Vagina (tissue), 2 donors: ENCODE data around the gene CALCR. TPM values are rescaled to one million over a fixed set of nuclear protein-coding genes. Genes with fewer than 3 reads are reported as not detected.

Experiments used
- DNase-seq, 2 donors: peaks; one replicate each; pipeline ENCODE4 v3.0.0-alpha.2; 2017; ENCODE audit errors: extremely low spot score in 2 of 2
- H3K27ac ChIP-seq: fragments of 200-600 bp; sonication (generic); one replicate; pipeline ENCODE4 v1.5.1; 2019
- H3K27me3 ChIP-seq: fragments of 200-600 bp; sonication (generic); one replicate; pipeline ENCODE4 v1.5.1; 2019
- H3K36me3 ChIP-seq, 2 donors: fragments of 200-600 bp; sonication (generic); one replicate each; pipeline ENCODE4 v1.5.1; 2017 to 2019
- H3K4me1 ChIP-seq: fragments of 200-600 bp; sonication (generic); one replicate; pipeline ENCODE4 v1.5.1; 2019
- H3K4me3 ChIP-seq, 2 donors: fragments of 200-600 bp; sonication (generic); 1 replicate in 1 of 2; 2 replicates in 1 of 2; pipeline ENCODE4 v1.5.1; 2016 to 2019
- H3K9me3 ChIP-seq: fragments of 200-600 bp; sonication (generic); one replicate; pipeline ENCODE4 v1.5.1; 2019
- CTCF ChIP-seq, 3 experiments: fragments of 450-650 bp in 2 of 3; fragments of 200-600 bp in 1 of 3; sonication (generic) in 1 of 3; IDR thresholded peaks; one replicate each; pipeline ENCODE4 v1.5.1; 2017 to 2019; ENCODE audit warnings: antibody characterized with exemption in 3 of 3, mild to moderate bottlenecking in 2 of 3, moderate library complexity in 2 of 3
- POLR2A ChIP-seq, 2 donors: fragments of 450-650 bp; IDR thresholded peaks; one replicate each; pipeline ENCODE4 v1.6.1; 2017; ENCODE audit warnings: antibody characterized with exemption in 2 of 2, mild to moderate bottlenecking in 2 of 2, moderate library complexity in 2 of 2
- POLR2AphosphoS5 ChIP-seq, 2 donors: sonication (generic); formaldehyde crosslinking; IDR thresholded peaks; one replicate each; pipeline ENCODE4 v1.9.0; 2017; ENCODE audit warnings: antibody characterized with exemption in 2 of 2, mild to moderate bottlenecking in 2 of 2, low read depth in 1 of 2; ENCODE audit not compliant: insufficient read depth in 1 of 2
- intact Hi-C: fragments of 100-400 bp; cut with DNase I; formaldehyde crosslinking; loops from one replicate; pipeline ENCODE4 v1.15.1; 2023
- total RNA-seq: library from RNA; depleted of rRNA; stranded (reverse); fragments of >200 nt; gene quantifications from one replicate; pipeline ENCODE4 v1.2.3, GENCODE V29; 2016

CALCR gene
- total RNA-seq, 1 donor from 2014 or later: not detected

GRCh38 chr7:93448176-93448575, 126.3 kb downstream of the CALCR start:
- intact Hi-C loops: no loop called here
- Histone ChIP-seq H3K27ac (no peak overlapping the region), H3K4me3 (no peak overlapping the region), H3K9me3 (no peaks in the 10 kb centered on the region), H3K4me1 (no peaks in the 10 kb centered on the region), H3K36me3 (no peaks in the 10 kb centered on the region), H3K27me3 (no peaks in the 10 kb centered on the region)
- TF ChIP-seq POLR2AphosphoS5 (IDR thresholded peaks at IDR 0.05; ENCODE audit: insufficient read depth in 1 of 2, low read depth in 1 of 2) (no peak), POLR2A (IDR thresholded peaks at IDR 0.05) (no peak), CTCF (IDR thresholded peaks at IDR 0.05) (no peak)
- no peak for DNase-seq

- Histone ChIP-seq H3K27ac (no peak overlapping the region), H3K9me3 (no peaks in the 10 kb centered on the region), H3K4me3 (no peak overlapping the region), H3K4me1 (no peaks in the 10 kb centered on the region), H3K36me3 (no peaks in the 10 kb centered on the region), H3K27me3 (no peaks in the 10 kb centered on the region)
- TF ChIP-seq CTCF (IDR thresholded peaks at IDR 0.05) (no peak), POLR2A (IDR thresholded peaks at IDR 0.05) (no peak), POLR2AphosphoS5 (IDR thresholded peaks at IDR 0.05; ENCODE audit: insufficient read depth in 1 of 2, low read depth in 1 of 2) (no peak)
- intact Hi-C loops: no loop called here
- no peak for DNase-seq
Observed at GRCh38 chr7:93447509-93447908, 127.0 kb downstream of the CALCR start.

DNA sequence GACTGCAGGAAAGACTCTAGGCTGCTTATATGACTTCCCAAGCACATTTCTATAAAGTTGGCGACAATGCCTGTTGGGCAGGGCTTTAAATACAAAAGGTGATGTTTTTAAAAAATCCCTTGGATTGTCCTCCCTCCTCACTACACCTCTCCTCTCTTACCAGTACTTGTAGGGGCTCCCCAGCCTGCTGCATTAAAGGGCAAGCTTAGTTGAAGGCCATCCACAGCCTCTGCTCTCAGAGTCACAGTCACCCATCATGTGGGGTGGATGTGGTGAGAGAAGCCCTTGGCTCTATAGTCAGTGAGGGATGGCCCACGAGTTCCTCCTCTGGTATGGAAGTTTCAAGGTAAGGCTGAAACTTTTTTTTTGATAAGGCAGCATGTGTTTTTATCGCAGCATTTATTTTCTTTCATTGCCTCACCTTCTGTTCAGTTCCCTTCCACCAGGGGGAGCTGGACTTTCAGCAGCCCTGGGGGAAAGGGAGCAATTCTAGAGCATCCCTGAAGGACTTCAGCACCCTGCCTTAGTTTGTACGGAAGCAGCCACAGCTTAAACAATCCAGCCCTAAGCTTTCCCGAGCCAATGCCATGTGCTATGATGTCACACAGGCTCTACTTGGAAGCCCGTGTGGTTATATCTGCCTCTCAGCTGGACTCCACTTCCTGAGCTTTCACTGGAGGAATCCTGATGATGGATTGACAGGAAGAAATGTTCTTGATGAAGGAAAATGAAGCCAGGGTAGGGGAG, 131.9 kb downstream of the CALCR start:
- no peak for TF ChIP-seq POLR2A (IDR thresholded peaks at IDR 0.05)
- TF ChIP-seq CTCF (IDR thresholded peaks at IDR 0.05): peak in 1 of 3 experiments; percentile 6
- no peaks in the 10 kb centered on the region for H3K9me3 ChIP-seq
- H3K27ac ChIP-seq: no peak overlapping the region
- no peak for DNase-seq
- no peak overlapping the region for H3K4me3 ChIP-seq
- intact Hi-C loops: no loop called here
- no peaks in the 10 kb centered on the region for H3K36me3 ChIP-seq
- no peaks in the 10 kb centered on the region for H3K27me3 ChIP-seq
- H3K4me1 ChIP-seq: no peaks in the 10 kb centered on the region

GRCh38 chr7:93435791-93436190, 138.7 kb downstream of the CALCR start:
- Histone ChIP-seq H3K27me3 (no peaks in the 10 kb centered on the region), H3K4me3 (no peak overlapping the region), H3K36me3 (no peaks in the 10 kb centered on the region), H3K9me3 (no peaks in the 10 kb centered on the region), H3K4me1 (no peaks in the 10 kb centered on the region), H3K27ac (no peak overlapping the region)
- DNase-seq: no peak
- intact Hi-C loops: no loop called here
- TF ChIP-seq POLR2AphosphoS5 (IDR thresholded peaks at IDR 0.05; ENCODE audit: insufficient read depth in 1 of 2, low read depth in 1 of 2) (no peak), POLR2A (IDR thresholded peaks at IDR 0.05) (no peak), CTCF (IDR thresholded peaks at IDR 0.05) (no peak)

DNA sequence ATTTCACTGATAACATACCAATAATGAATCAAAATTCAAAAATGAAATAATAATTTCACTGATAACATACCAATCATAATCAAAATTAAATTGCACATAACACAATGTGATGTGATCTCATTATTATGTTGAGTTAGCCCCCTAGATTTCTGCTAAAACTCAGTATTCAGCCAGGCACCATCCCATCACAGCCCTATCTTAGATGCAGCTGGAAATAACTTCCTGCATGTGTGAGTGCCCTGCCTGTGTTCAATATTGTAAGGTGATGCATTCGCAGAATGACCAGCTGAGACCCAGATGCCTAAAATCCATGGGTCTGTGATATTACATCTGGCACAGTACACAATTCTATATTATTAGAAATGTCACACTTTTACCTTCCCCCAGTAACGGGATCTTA, 142.4 kb downstream of the CALCR start:
- no peak overlapping the region for H3K4me3 ChIP-seq
- TF ChIP-seq CTCF (IDR thresholded peaks at IDR 0.05) (no peak), POLR2AphosphoS5 (IDR thresholded peaks at IDR 0.05; ENCODE audit: insufficient read depth in 1 of 2, low read depth in 1 of 2) (no peak), POLR2A (IDR thresholded peaks at IDR 0.05) (no peak)
- no peak for DNase-seq
- H3K27ac ChIP-seq: no peak overlapping the region
- H3K27me3 ChIP-seq: no peaks in the 10 kb centered on the region
- H3K9me3 ChIP-seq: no peaks in the 10 kb centered on the region
- no peaks in the 10 kb centered on the region for H3K4me1 ChIP-seq
- H3K36me3 ChIP-seq: no peaks in the 10 kb centered on the region
- intact Hi-C loops: no loop called here
